Esophagus squamous epithelium (tissue), 5 donors: Measurements from ENCODE around the gene DDAH1. TPM values are rescaled to one million over a fixed set of nuclear protein-coding genes. Genes with fewer than 3 reads are reported as not detected.

Source experiments
- DNase-seq: peaks from one replicate; lab custom pipeline; 2025; lab: John Stamatoyannopoulos, UW
- H3K27ac ChIP-seq, 4 donors: fragments of 200-600 bp; sonication (generic); one replicate each; pipeline ENCODE4 v1.5.1; 2016 to 2019; ENCODE audit warnings: mild to moderate bottlenecking in 1 of 4
- H3K27me3 ChIP-seq, 4 donors: fragments of 200-600 bp; sonication (generic); 1 replicate in 3 of 4; 2 replicates in 1 of 4; pipeline versions ENCODE4 v1.5.1 to v1.6.0; 2017 to 2021; ENCODE audit warnings: antibody characterized with exemption in 1 of 4
- H3K36me3 ChIP-seq, 3 donors: fragments of 200-600 bp; sonication (generic); one replicate each; pipeline ENCODE4 v1.5.1; 2016 to 2019
- H3K4me1 ChIP-seq, 3 donors: fragments of 200-600 bp; sonication (generic); one replicate each; pipeline ENCODE4 v1.5.1; 2017 to 2019
- H3K4me3 ChIP-seq, 4 donors: fragments of 200-600 bp; sonication (generic); 1 replicate in 3 of 4; 2 replicates in 1 of 4; pipeline ENCODE4 v1.5.1; 2016 to 2019; ENCODE audit warnings: mild to moderate bottlenecking in 2 of 4, moderate library complexity in 1 of 4
- H3K9me3 ChIP-seq, 3 donors: fragments of 200-600 bp; sonication (generic); one replicate each; pipeline ENCODE4 v1.5.1; 2016 to 2019
- POLR2A ChIP-seq, 4 donors: fragments of 450-650 bp; IDR thresholded peaks; one replicate each; pipeline ENCODE4 v1.6.1; 2017; ENCODE audit warnings: antibody characterized with exemption in 4 of 4, mild to moderate bottlenecking in 4 of 4, moderate library complexity in 3 of 4
- WGBS, 2 donors: methylation state at CpG; one replicate each; pipeline ENCODE4 v1.1.5; 2018; 5-methylcytosine and 5-hydroxymethylcytosine counted together
- intact Hi-C: fragments of 100-400 bp; cut with DNase I; formaldehyde crosslinking; loops from one replicate; pipeline ENCODE4 v1.15.0; 2022
- total RNA-seq, 4 donors: library from RNA; depleted of rRNA; stranded (reverse); fragments of >200 nt; gene quantifications; one replicate each; pipeline ENCODE4 v1.1.0, GENCODE V29; 2016
- TF ChIP-seq, protein P1 (sequence below), 6 experiments: fragments of 450-650 bp in 4 of 6; fragments of 200-600 bp in 2 of 6; sonication (generic) in 2 of 6; IDR thresholded peaks; one replicate each; pipeline ENCODE4 v1.5.1; 2016 to 2019; ENCODE audit warnings: antibody characterized with exemption in 6 of 6, mild to moderate bottlenecking in 4 of 6, moderate library complexity in 4 of 6
- donor health status: DM: yes; HTN: yes; CAD: no.

The DDAH1 gene
- total RNA-seq, 4 donors from 2014 or later: 6.1 to 13.8 (median 11.5) TPM

DNA sequence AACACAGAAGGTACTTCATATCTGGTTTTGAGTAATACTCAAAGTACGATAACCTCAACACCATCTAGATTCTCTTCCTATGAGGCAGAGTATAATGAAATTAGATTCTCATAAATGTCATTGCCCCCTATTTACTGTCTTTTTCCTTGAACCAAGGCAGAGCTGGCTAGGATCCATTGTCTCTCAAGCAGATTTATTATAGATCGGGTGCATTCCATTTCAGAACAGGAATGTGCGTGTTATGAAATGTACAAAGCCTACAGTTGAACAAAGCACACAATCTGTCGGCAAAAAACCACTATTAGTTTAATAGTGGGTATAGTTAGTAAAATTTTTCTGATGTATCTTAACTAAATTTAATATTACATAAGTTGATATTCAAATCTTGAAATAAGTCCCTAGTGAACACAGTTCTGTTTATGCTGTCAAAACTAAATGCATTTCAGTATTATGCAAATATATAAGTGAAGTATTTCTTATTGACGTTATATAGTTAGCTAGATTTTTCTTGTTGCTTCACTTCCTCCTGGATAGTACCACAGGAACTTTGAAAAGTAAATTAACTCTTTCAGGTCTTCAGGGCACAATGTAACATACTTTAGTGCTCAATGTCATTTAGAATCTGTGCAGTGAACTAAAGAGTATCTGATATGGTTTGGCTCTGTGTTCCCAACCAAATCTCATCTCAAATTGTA is 92.1 kb downstream of the DDAH1 start:
- DNase-seq: no peak
- no peak overlapping the region for H3K4me3 ChIP-seq
- H3K36me3 ChIP-seq: no peaks in the 10 kb centered on the region
- H3K27ac ChIP-seq: no peak overlapping the region
- 21 to 34% methylated on average over 5 of the region's 5 CpGs for WGBS, 2 donors
- H3K27me3 ChIP-seq: no peaks in the 10 kb centered on the region
- no peaks in the 10 kb centered on the region for H3K9me3 ChIP-seq
- H3K4me1 ChIP-seq: peaks cover 0 to 27% (median 0%) of the 10 kb centered on the region in 3 donors
- intact Hi-C loops: no loop called here
- TF ChIP-seq, protein P1, sequence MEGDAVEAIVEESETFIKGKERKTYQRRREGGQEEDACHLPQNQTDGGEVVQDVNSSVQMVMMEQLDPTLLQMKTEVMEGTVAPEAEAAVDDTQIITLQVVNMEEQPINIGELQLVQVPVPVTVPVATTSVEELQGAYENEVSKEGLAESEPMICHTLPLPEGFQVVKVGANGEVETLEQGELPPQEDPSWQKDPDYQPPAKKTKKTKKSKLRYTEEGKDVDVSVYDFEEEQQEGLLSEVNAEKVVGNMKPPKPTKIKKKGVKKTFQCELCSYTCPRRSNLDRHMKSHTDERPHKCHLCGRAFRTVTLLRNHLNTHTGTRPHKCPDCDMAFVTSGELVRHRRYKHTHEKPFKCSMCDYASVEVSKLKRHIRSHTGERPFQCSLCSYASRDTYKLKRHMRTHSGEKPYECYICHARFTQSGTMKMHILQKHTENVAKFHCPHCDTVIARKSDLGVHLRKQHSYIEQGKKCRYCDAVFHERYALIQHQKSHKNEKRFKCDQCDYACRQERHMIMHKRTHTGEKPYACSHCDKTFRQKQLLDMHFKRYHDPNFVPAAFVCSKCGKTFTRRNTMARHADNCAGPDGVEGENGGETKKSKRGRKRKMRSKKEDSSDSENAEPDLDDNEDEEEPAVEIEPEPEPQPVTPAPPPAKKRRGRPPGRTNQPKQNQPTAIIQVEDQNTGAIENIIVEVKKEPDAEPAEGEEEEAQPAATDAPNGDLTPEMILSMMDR (IDR thresholded peaks at IDR 0.05): no peak
- no peak for TF ChIP-seq POLR2A (IDR thresholded peaks at IDR 0.05)

DNA sequence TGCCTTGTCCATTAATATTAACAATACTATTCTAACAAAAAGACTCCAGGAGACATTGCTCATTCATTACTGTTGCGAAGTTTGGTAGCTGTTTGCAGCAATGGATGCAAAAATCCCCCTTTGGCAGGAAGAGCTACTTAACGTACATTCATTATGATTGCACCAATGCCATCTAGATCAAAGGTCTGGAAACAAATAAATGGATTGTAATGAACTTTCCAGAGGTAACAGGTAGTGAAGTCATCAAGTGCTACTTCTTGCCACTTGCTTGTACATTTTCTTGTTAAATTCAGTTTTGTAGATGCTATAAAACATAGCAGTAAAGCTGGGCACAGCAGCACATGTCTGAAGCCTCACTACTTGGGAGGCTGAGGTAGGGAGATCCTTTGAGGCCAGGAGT is 93.9 kb downstream of the DDAH1 start:
- intact Hi-C loops: no loop called here
- H3K4me1 ChIP-seq: peaks cover 0 to 24% (median 0%) of the 10 kb centered on the region in 3 donors
- DNase-seq: no peak
- no peaks in the 10 kb centered on the region for H3K36me3 ChIP-seq
- no peak for TF ChIP-seq POLR2A (IDR thresholded peaks at IDR 0.05)
- no peaks in the 10 kb centered on the region for H3K27me3 ChIP-seq
- WGBS, 2 donors: 38 to 53% methylated on average over 2 of the region's 2 CpGs
- H3K27ac ChIP-seq: no peak overlapping the region
- H3K4me3 ChIP-seq: no peak overlapping the region
- no peaks in the 10 kb centered on the region for H3K9me3 ChIP-seq

DNA sequence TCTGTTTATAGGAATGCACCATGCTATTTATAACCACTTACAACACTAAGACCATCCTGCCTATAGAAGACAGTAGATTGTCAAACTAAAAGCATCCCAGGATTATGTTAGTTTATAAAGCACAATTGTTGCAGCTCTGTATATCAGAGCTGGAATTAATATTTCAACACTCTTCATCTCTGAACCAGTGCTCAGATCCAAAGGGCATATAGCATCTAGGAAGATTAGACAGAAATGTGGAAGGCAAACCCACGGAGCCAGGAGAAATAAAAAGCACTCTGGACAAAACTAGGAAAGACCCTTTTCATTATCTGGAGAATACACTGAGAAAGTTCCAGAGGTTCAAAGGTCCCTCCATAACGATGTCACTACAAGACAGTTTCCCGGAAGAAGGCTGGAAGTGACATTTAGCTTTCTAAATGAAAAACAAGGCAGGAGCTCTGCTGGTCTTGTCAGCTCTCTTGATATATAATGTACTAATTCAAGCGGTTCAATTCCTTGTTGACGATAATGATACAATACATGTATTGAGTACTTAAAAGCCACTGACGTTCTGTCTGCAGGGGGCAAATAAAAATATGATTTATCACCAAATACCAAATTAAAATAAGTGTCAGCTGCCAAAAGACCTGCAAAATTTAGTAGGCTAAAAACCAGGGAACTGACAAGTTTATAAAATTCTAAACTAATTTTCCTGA is 96.7 kb downstream of the DDAH1 start:
- no peaks in the 10 kb centered on the region for H3K36me3 ChIP-seq
- peaks cover 0 to 7% (median 0%) of the 10 kb centered on the region in 3 donors for H3K4me1 ChIP-seq
- TF ChIP-seq, protein P1 (IDR thresholded peaks at IDR 0.05): no peak
- no peak for TF ChIP-seq POLR2A (IDR thresholded peaks at IDR 0.05)
- H3K27me3 ChIP-seq: no peaks in the 10 kb centered on the region
- intact Hi-C loops: no loop called here
- H3K9me3 ChIP-seq: no peaks in the 10 kb centered on the region
- 73 to 78% methylated on average over 6 of the region's 6 CpGs for WGBS, 2 donors
- no peak for DNase-seq
- H3K4me3 ChIP-seq: no peak overlapping the region
- H3K27ac ChIP-seq: no peak overlapping the region

DNA sequence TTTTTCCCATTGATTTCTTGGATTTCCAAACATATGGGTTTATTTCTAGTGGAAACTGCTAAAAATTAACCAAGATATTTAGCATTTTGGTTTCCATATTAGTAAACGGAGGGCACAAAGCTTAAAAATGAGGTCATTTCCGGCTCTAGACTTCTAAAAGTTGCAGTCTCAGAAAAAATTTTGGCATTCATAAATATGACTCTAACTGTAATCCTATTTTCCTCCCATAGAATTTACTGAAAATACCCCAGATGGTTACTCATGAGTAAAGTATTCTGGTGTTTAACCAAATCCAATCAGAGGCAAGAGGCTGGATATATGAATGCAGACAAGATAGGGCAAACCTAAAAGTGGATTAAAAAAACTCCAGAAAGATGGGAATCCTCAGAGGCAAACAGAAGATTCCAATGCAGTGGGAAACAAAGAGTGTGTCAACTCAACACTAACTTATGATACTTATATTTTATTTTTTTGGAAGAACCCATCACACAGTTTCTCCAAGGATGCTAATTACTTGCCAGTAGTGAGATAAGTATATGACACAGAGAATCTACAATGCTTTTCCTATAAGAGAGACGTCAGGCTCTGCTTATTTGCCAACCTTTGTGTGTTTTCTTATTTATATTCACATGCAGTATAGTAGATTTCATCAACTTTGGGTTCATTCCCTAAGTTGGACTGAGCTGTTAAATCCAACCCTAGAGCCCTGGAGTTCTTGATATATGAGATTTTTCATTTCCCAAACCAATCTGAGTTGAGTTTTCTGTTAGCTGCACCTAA is 98.4 kb downstream of the DDAH1 start:
- intact Hi-C loops: no loop called here
- Histone ChIP-seq H3K9me3 (no peaks in the 10 kb centered on the region), H3K4me1 (no peaks in the 10 kb centered on the region), H3K36me3 (no peaks in the 10 kb centered on the region), H3K27me3 (no peaks in the 10 kb centered on the region), H3K4me3 (no peak overlapping the region), H3K27ac (no peak overlapping the region)
- no peak for DNase-seq
- no peak for TF ChIP-seq POLR2A (IDR thresholded peaks at IDR 0.05)
- TF ChIP-seq, protein P1 (IDR thresholded peaks at IDR 0.05): no peak
- 24 to 29% methylated on average over 3 of the region's 3 CpGs for WGBS, 2 donors

DNA sequence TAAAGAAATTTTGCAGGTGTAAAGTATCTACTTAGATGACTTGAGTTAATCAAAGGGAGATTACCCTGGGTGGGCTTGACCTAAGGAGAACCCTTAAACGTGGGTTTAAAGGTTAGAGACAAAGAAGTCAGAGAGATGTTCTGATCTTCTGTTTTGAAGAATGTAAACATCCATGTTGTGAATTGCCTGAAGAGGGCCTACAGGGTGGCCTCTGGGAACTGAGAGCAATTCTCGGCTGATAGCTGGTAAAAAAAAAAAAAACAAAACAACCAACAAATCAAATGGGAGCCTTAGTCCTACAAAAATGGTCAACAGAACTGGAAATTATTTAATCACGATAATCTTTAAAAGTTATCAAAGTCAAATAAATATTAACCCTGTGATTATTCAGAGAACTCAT is 99.1 kb downstream of the DDAH1 start:
- intact Hi-C loops: no loop called here
- no peaks in the 10 kb centered on the region for H3K4me1 ChIP-seq
- no peaks in the 10 kb centered on the region for H3K27me3 ChIP-seq
- TF ChIP-seq POLR2A (IDR thresholded peaks at IDR 0.05): no peak
- TF ChIP-seq, protein P1 (IDR thresholded peaks at IDR 0.05): no peak
- no peaks in the 10 kb centered on the region for H3K9me3 ChIP-seq
- DNase-seq: no peak
- H3K36me3 ChIP-seq: no peaks in the 10 kb centered on the region
- 77 to 85% methylated on average over 3 of the region's 3 CpGs for WGBS, 2 donors
- no peak overlapping the region for H3K27ac ChIP-seq
- no peak overlapping the region for H3K4me3 ChIP-seq
